OCI-LY7 (cell line): ENCODE measurements around the gene KDM4B. TPM values are rescaled to one million over a fixed set of nuclear protein-coding genes. Genes with fewer than 3 reads are reported as not detected.

Experiments used
- BruUV-seq: library from RNA; stranded (reverse); fragments of 400-500 nt; replicated peaks from 2 replicates; lab custom pipeline; 2021; lab: Mats Ljungman, UMichigan
- CTCF ChIA-PET: fragments of 300-600 bp; sonication (Branson Sonifier 250); formaldehyde crosslinking; loops from one replicate; lab custom pipeline; 2022; ENCODE audit warnings: antibody characterized with exemption; ENCODE audit not compliant: unreplicated experiment; lab: Charles Lee
- POLR2A ChIA-PET: fragments of 300-600 bp; sonication (Branson Sonifier 250); formaldehyde crosslinking; loops from one replicate; lab custom pipeline; 2022; ENCODE audit warnings: antibody characterized with exemption; lab: Charles Lee
- DNase-seq: peaks from one replicate; pipeline ENCODE4 v3.0.0-alpha.2; 2015; ENCODE audit warnings: low spot score
- H2AFZ ChIP-seq: fragments of 200-600 bp; sonication (generic), shearing (Covaris generic); 2 replicates; pipeline ENCODE4 v1.6.1; 2014; ENCODE audit warnings: mild to moderate bottlenecking, antibody characterized with exemption, low read length, moderate library complexity
- H3K27ac ChIP-seq: fragments of 200-600 bp; sonication (generic); 2 replicates; pipeline ENCODE4 v1.5.1; 2014; ENCODE audit warnings: mixed run types, low read depth, mild to moderate bottlenecking, moderate library complexity, low read length, inconsistent platforms; ENCODE audit not compliant: poor library complexity, severe bottlenecking
- H3K36me3 ChIP-seq: fragments of 200-600 bp; sonication (generic); 2 replicates; pipeline ENCODE4 v1.6.1; 2014; ENCODE audit warnings: mild to moderate bottlenecking, antibody characterized with exemption, low read length, moderate library complexity, mixed read lengths; ENCODE audit not compliant: insufficient read depth
- H3K4me1 ChIP-seq: fragments of 200-600 bp; sonication (generic); 2 replicates; pipeline ENCODE4 v1.5.1; 2014; ENCODE audit warnings: mild to moderate bottlenecking, low read length; ENCODE audit not compliant: insufficient read depth, poor library complexity, severe bottlenecking
- H3K4me2 ChIP-seq: fragments of 200-600 bp; sonication (generic); 2 replicates; pipeline ENCODE4 v1.6.1; 2014; ENCODE audit warnings: mild to moderate bottlenecking, low read length
- H3K4me3 ChIP-seq: fragments of 200-600 bp; sonication (generic); 2 replicates; pipeline ENCODE4 v1.5.1; 2014; ENCODE audit warnings: mild to moderate bottlenecking, low read depth, low read length; ENCODE audit not compliant: poor library complexity, severe bottlenecking
- H3K79me2 ChIP-seq: fragments of 200-600 bp; sonication (generic); 2 replicates; pipeline ENCODE4 v1.6.1; 2016; ENCODE audit warnings: low read depth, mild to moderate bottlenecking, low read length, moderate library complexity, mixed read lengths; ENCODE audit not compliant: insufficient read depth
- H3K9me2 ChIP-seq: fragments of 200-600 bp; sonication (generic); 2 replicates; pipeline ENCODE4 v1.6.1; 2016; ENCODE audit warnings: mild to moderate bottlenecking, low read length, mixed read lengths; ENCODE audit not compliant: insufficient read depth
- H3K9me3 ChIP-seq: fragments of 200-600 bp; sonication (generic); 2 replicates; pipeline ENCODE4 v1.6.1; 2014; ENCODE audit warnings: mild to moderate bottlenecking, mixed run types, low read length, mixed read lengths
- H4K20me1 ChIP-seq: fragments of 200-600 bp; sonication (generic); 2 replicates; pipeline ENCODE4 v1.6.1; 2014; ENCODE audit warnings: mild to moderate bottlenecking, antibody characterized with exemption, low read length, moderate library complexity, mixed read lengths; ENCODE audit not compliant: insufficient read depth
- EZH2phosphoT487 ChIP-seq: fragments of 200-600 bp; sonication (generic); IDR thresholded peaks from 2 replicates; pipeline ENCODE4 v1.6.1; 2018; ENCODE audit warnings: low read depth, borderline replicate concordance, mild to moderate bottlenecking, mixed run types, antibody characterized with exemption, low read length, moderate library complexity, mixed read lengths
- intact Hi-C: fragments of 100-400 bp; cut with micrococcal nuclease; formaldehyde crosslinking; loops from one replicate; pipeline ENCODE4 v1.10.0; 2022; ENCODE audit not compliant: unreplicated experiment
- total RNA-seq, 2 experiments: library from RNA; depleted of rRNA in 1 of 2; stranded (reverse); fragments of >200 nt in 1 of 2; shearing (Covaris generic) in 1 of 2; gene quantifications; 2 replicates each; pipeline ENCODE4 v1.2.3, GENCODE V29; 2014 to 2022
- TF ChIP-seq, protein P1 (sequence below): fragments of 200-600 bp; sonication (generic); conservative IDR thresholded peaks from 2 replicates; pipeline ENCODE4 v1.5.1; 2014; ENCODE audit warnings: mild to moderate bottlenecking, antibody characterized with exemption, low read length, moderate library complexity, mixed read lengths

The KDM4B gene
- total RNA-seq, 2 experiments from 2014 or later, result 24.3 to 44.2 TPM

DNA sequence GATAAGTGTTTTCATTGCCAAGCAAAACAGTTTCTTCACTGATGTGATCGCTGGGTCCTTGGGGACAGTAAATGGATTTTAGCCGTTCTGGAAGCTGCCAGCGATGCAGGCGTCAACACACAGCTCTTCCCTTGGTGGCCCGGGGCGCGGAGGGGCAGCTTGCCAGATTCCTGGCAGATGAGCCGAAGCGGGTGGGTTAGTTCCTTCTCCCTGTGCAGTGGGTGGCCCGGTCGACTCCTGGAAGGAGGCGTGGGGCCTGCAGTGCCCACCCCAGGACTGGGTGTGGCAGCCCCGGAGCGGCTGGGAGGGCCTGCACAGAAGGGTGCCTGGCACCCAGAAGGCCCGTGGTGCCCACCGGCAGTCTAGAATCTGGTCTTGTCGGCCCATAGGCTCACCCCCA, 69.0 kb downstream of the KDM4B start:
- Histone ChIP-seq H2AFZ (no peak overlapping the region), H4K20me1 (no peaks in the 10 kb centered on the region), H3K9me3 (no peaks in the 10 kb centered on the region), H3K4me3 (no peak overlapping the region), H3K9me2 (no peaks in the 10 kb centered on the region), H3K79me2 (no peaks in the 10 kb centered on the region), H3K4me2 (no peak overlapping the region), H3K4me1 (no peaks in the 10 kb centered on the region), H3K27ac (no peak overlapping the region), H3K36me3 (peaks cover 6% of the 10 kb centered on the region; the same call in 1 of the 2 replicates)
- TF ChIP-seq, protein P1, sequence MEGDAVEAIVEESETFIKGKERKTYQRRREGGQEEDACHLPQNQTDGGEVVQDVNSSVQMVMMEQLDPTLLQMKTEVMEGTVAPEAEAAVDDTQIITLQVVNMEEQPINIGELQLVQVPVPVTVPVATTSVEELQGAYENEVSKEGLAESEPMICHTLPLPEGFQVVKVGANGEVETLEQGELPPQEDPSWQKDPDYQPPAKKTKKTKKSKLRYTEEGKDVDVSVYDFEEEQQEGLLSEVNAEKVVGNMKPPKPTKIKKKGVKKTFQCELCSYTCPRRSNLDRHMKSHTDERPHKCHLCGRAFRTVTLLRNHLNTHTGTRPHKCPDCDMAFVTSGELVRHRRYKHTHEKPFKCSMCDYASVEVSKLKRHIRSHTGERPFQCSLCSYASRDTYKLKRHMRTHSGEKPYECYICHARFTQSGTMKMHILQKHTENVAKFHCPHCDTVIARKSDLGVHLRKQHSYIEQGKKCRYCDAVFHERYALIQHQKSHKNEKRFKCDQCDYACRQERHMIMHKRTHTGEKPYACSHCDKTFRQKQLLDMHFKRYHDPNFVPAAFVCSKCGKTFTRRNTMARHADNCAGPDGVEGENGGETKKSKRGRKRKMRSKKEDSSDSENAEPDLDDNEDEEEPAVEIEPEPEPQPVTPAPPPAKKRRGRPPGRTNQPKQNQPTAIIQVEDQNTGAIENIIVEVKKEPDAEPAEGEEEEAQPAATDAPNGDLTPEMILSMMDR, result no peak
- TF ChIP-seq EZH2phosphoT487, result no peak
- ChIA-PET CTCF (no interaction called here), POLR2A (no interaction called here)
- DNase-seq, result no peak
- BruUV-seq, result no TSS peak
- intact Hi-C loops, result loop anchor here (10.0 kb wide), 1 partner anchor 313 kb away; the partner anchor contains the start of gene DPP9

DNA sequence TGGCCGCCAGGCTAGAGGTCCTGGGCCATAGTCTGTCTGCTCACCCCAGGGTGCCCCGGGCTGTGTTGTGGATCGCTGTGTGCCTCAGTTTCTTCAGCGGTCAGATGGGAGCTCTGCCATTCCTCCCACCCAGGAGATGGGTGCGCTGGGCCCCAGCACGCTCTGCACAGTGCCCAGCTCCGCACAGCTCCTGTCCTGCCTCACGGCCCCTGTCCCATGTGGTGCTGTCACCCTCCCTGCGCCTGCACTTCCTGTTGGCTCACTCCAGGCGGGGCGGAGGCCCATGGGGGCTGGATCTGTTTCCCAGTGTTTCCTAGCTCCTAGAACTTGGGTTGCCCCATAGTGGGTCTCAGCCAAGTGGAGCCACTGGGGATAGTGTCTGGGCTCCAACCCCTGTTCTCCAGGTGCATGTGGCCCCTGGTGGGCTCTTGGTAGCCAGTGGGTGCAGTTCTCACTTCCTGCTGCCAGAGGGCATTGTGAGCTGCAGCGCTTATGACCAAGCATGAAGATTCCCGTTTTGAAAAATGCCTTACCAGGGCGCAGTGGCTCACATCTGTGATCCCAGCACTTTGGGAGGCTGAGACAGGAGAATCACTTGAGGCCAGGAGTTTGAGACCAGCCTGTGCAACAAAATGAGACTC, 69.8 kb downstream of the KDM4B start:
- no peaks in the 10 kb centered on the region for H3K79me2 ChIP-seq
- ChIA-PET CTCF (interaction anchor here (0.6 kb wide), 1 partner anchor 16 kb away, joined by 3 read pairs; no protein-coding TSS in a partner anchor), POLR2A (interaction anchor here (0.6 kb wide), 1 partner anchor 9 kb away, joined by 4 read pairs; no protein-coding TSS in a partner anchor)
- TF ChIP-seq, protein P1, result peak; percentile 80
- TF ChIP-seq EZH2phosphoT487, result no peak
- H3K4me1 ChIP-seq, result no peaks in the 10 kb centered on the region
- H3K9me2 ChIP-seq, result no peaks in the 10 kb centered on the region
- H4K20me1 ChIP-seq, result no peaks in the 10 kb centered on the region
- H3K4me3 ChIP-seq, result no peak overlapping the region
- no peak overlapping the region for H3K27ac ChIP-seq
- intact Hi-C loops, result loop anchor here (10.0 kb wide), 1 partner anchor 314 kb away; the partner anchor contains the start of gene DPP9
- BruUV-seq, result no TSS peak
- no peaks in the 10 kb centered on the region for H3K9me3 ChIP-seq
- DNase-seq, result peak; percentile 61
- no peaks in the 10 kb centered on the region for H3K36me3 ChIP-seq
- H2AFZ ChIP-seq, result no peak overlapping the region
- H3K4me2 ChIP-seq, result no peak overlapping the region
